Measurements from ENCODE around the gene PANX2.
A peak's percentile ranks its signal among the peaks of the same experiment; 100 is the strongest.

Gene PANX2

DNA sequence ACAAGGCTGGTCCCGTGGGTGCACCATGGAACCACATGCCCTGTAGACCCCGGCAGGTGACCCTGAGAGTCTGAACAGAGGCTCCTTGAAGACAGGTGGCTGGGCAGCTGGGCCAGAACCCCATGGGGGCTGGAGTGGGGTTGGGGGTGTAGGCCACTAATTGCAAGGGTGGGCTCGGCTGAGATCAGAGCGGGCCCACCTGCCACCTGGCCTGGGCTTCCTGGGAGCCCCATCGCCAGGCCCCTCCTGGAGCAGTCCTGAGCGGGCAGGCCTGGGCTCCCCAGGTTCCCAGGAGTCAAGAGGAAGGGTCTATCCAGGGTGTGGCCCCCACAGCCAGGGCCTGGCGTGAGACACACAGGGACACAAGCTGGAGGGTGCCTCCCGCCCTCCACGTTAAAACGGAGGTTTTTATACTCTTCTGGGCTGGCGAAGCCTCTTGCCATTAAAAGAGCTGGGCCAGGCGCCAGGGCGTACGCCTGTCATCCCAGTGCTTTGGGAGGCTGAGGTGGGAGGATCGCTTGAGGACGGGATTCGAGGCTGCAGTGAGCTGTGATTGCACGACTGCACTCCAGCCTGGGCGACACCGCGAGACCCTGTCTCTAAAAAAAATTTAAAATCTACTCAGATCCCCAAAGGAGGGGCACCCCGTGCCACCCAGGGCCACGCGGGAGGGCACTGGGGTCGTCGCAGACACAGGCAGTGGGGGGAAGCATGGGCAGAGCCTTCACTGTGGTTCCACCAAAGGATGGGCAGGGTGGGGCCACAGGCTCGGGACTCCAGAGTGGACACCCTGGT is 10.4 kb downstream of the PANX2 start:
- Histone ChIP-seq H3K4me3 (ENCODE audit: severe bottlenecking) (no peak overlapping the region), H3K9me3 (ENCODE audit: severe bottlenecking) (no peaks in the 10 kb centered on the region), H3K27me3 (ENCODE audit: insufficient read depth, poor library complexity, severe bottlenecking) (no peaks in the 10 kb centered on the region), H3K27ac (ENCODE audit: poor library complexity, severe bottlenecking) (no peak overlapping the region), H3K4me1 (ENCODE audit: insufficient read depth, poor library complexity, severe bottlenecking) (no peaks in the 10 kb centered on the region), H3K36me3 (ENCODE audit: low read depth) (no peaks in the 10 kb centered on the region)
- ATAC-seq (ENCODE audit: low read depth) (no peak), DNase-seq (ENCODE audit: low spot score) (peak; percentile 42)
- TF ChIP-seq, protein P1, sequence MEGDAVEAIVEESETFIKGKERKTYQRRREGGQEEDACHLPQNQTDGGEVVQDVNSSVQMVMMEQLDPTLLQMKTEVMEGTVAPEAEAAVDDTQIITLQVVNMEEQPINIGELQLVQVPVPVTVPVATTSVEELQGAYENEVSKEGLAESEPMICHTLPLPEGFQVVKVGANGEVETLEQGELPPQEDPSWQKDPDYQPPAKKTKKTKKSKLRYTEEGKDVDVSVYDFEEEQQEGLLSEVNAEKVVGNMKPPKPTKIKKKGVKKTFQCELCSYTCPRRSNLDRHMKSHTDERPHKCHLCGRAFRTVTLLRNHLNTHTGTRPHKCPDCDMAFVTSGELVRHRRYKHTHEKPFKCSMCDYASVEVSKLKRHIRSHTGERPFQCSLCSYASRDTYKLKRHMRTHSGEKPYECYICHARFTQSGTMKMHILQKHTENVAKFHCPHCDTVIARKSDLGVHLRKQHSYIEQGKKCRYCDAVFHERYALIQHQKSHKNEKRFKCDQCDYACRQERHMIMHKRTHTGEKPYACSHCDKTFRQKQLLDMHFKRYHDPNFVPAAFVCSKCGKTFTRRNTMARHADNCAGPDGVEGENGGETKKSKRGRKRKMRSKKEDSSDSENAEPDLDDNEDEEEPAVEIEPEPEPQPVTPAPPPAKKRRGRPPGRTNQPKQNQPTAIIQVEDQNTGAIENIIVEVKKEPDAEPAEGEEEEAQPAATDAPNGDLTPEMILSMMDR (IDR thresholded peaks at IDR 0.05; ENCODE audit: poor library complexity, severe bottlenecking): no peak

DNA sequence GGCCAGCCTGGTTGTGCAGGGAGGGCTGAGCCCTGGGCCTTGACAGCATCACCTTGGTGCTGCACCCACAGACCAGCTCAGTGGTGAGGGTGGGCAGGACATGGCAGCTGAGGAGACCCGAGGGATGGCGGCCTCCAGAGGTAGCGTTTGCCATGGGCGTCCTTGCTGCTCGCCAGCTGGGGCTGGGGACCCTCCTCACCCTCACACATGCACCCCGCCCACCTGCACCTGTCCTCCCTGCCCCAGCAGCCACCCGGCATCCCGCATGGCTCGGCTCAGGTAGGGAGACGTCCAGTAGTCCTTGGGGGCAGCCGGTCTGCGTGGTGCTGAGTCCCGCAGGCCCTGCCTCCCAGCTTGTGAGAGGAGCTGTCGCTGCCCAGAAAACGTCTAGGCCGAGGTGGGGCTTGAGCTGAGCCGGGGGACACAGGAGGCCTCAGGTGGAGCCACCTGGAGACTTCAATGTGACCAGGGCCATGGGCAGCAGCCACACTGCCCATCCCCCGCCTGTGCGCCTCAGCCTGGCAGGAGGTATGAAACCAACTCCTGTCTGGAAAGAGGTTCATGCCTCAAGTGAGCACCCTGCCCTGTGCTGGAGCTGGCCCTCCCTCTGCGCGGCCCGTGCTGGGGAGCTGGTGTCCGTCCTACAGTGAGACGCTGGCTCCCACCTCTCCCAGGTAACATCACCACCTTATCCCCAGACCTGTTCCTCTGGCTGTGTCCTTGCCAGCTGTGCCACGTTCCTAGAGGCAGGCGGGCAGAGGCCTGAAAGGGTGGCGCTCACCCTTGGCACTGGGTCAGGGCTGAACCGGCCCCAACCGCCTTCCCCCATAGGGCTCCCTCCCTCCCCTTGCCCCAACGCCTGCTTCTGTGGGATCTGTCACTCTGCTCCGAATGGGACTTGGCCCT is 11.9 kb downstream of the PANX2 start:
- TF ChIP-seq, protein P1 (IDR thresholded peaks at IDR 0.05; ENCODE audit: poor library complexity, severe bottlenecking): no peak
- ATAC-seq (ENCODE audit: low read depth) (peak; percentile 10; the same call in 1 of the 3 replicates), DNase-seq (ENCODE audit: low spot score) (no peak)
- Histone ChIP-seq H3K4me1 (ENCODE audit: insufficient read depth, poor library complexity, severe bottlenecking) (peaks cover 3% of the 10 kb centered on the region), H3K36me3 (ENCODE audit: low read depth) (0 out of 2 replicates have a peak, but pooled peaks cover 2% of the 10 kb centered on the region), H3K4me3 (ENCODE audit: severe bottlenecking) (no peak overlapping the region), H3K27ac (ENCODE audit: poor library complexity, severe bottlenecking) (no peak overlapping the region), H3K9me3 (ENCODE audit: severe bottlenecking) (no peaks in the 10 kb centered on the region), H3K27me3 (ENCODE audit: insufficient read depth, poor library complexity, severe bottlenecking) (no peaks in the 10 kb centered on the region)

DNA sequence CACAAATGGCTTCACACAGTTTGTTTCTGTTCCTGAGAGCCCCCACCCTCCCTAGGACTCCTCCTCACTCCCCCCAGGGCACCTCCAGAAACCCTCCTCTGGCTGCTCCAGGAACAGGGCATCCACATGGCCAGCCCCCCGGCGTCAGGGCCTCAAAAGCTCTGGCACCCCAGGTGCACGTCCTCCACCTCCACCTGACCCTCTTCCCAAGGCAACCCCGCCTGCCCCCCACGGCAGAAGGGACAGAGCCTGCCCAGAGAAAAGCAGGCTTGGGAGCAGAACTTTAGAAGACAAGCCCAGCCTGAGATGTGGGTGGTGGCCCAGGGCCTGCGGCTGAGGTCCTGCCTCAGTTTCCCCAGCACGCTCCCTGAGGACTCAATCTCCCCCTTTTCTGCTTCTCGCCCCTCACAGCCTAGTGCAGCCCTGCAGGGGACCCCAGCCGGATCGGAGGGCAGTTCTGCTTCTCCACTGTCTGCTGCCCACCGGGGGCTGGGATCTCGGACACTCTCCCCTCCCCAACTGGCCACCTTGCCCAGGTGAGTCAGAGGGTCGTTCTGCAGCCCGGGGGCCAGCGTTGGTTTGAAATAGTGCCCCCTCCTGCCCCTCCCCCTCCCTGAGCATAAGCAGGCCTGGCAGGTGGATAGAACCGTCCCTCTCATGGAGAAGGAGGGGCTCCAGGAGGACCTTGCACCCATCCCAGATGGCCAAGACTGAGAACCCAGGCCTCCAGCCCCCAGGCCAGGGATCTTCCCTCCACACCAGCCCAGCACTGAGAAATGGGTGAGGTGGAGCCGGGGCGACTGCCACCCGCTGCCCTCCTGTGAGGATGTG is 12.8 kb downstream of the PANX2 start:
- no peak overlapping the region for H3K4me3 ChIP-seq (ENCODE audit: severe bottlenecking)
- no peak for DNase-seq (ENCODE audit: low spot score)
- peaks cover 6% of the 10 kb centered on the region; the same call in 1 of the 2 replicates for H3K36me3 ChIP-seq (ENCODE audit: low read depth)
- ATAC-seq (ENCODE audit: low read depth): no peak
- TF ChIP-seq, protein P1 (IDR thresholded peaks at IDR 0.05; ENCODE audit: poor library complexity, severe bottlenecking): no peak
- H3K27me3 ChIP-seq (ENCODE audit: insufficient read depth, poor library complexity, severe bottlenecking): no peaks in the 10 kb centered on the region
- H3K27ac ChIP-seq (ENCODE audit: poor library complexity, severe bottlenecking): no peak overlapping the region
- peaks cover 4% of the 10 kb centered on the region for H3K4me1 ChIP-seq (ENCODE audit: insufficient read depth, poor library complexity, severe bottlenecking)
- no peaks in the 10 kb centered on the region for H3K9me3 ChIP-seq (ENCODE audit: severe bottlenecking)

- no peaks in the 10 kb centered on the region for H3K9me3 ChIP-seq (ENCODE audit: severe bottlenecking)
- ATAC-seq (ENCODE audit: low read depth) (no peak), DNase-seq (ENCODE audit: low spot score) (no peak)
- TF ChIP-seq, protein P1 (IDR thresholded peaks at IDR 0.05; ENCODE audit: poor library complexity, severe bottlenecking): no peak
- H3K27ac ChIP-seq (ENCODE audit: poor library complexity, severe bottlenecking): no peak overlapping the region
- no peaks in the 10 kb centered on the region for H3K27me3 ChIP-seq (ENCODE audit: insufficient read depth, poor library complexity, severe bottlenecking)
- H3K4me3 ChIP-seq (ENCODE audit: severe bottlenecking): no peak overlapping the region
- H3K36me3 ChIP-seq (ENCODE audit: low read depth): peaks cover 10% of the 10 kb centered on the region; the same call in 1 of the 2 replicates
- peaks cover 7% of the 10 kb centered on the region for H3K4me1 ChIP-seq (ENCODE audit: insufficient read depth, poor library complexity, severe bottlenecking)
These were observed 13.7 kb downstream of the PANX2 start for GRCh38 chr22:50184004-50184901.

Measured in RWPE2 (cell line).